NCI-H1105 (cell line): ENCODE data around the gene GOLGA8F.
"Not testable (repeated sequence)": the region's sequence is repeated elsewhere in the genome, so short reads cannot be mapped to it uniquely, and the experiment has no call there.

Experiments used
- DNase-seq: peaks from one replicate; lab custom pipeline; 2025; lab: John Stamatoyannopoulos, UW

GOLGA8F gene

GRCh38 chr15:28378364-28378763 lies at the start of gene GOLGA8F:
GOLGA8F (plus strand) TSS chr15:28378664; CDS start chr15:28378762, 98 bp downstream.
- not testable (repeated sequence) for DNase-seq

GRCh38 chr15:28357984-28358383 lies 20.5 kb upstream of the GOLGA8F start, which contains the start of gene GOLGA6L24:
GOLGA6L24 (minus strand) TSS chr15:28358084; CDS start chr15:28358023, 61 bp downstream.
- DNase-seq = not testable (repeated sequence)

GRCh38 chr15:28365502-28365901 lies 13.0 kb upstream of the GOLGA8F start:
- not testable (repeated sequence) for DNase-seq

GRCh38 chr15:28380053-28380452 lies 1.6 kb downstream of the GOLGA8F start:
- DNase-seq = not testable (repeated sequence)

- DNase-seq = not testable (repeated sequence)
Observed at GRCh38 chr15:28396022-28396421, 17.6 kb downstream of the GOLGA8F start.

- DNase-seq = not testable (repeated sequence)
Observed at GRCh38 chr15:28402774-28403435, 24.4 kb downstream of the GOLGA8F start.

- DNase-seq = not testable (repeated sequence)
Observed at GRCh38 chr15:28420470-28420869, 42.0 kb downstream of the GOLGA8F start.

- not testable (repeated sequence) for DNase-seq
Observed at GRCh38 chr15:28435594-28435993, 57.1 kb downstream of the GOLGA8F start.
